C4-2B (cell line): ENCODE measurements around the gene FOXF1.

Experiments used
- ZFX ChIP-seq: fragments of 450-650 bp; IDR thresholded peaks from 2 replicates; pipeline ENCODE4 v1.6.1; 2017
- TF ChIP-seq, protein P1 (sequence below): fragments of 450-650 bp; conservative IDR thresholded peaks from 2 replicates; pipeline ENCODE4 v1.5.1; 2017; ENCODE audit warnings: mild to moderate bottlenecking

DNA sequence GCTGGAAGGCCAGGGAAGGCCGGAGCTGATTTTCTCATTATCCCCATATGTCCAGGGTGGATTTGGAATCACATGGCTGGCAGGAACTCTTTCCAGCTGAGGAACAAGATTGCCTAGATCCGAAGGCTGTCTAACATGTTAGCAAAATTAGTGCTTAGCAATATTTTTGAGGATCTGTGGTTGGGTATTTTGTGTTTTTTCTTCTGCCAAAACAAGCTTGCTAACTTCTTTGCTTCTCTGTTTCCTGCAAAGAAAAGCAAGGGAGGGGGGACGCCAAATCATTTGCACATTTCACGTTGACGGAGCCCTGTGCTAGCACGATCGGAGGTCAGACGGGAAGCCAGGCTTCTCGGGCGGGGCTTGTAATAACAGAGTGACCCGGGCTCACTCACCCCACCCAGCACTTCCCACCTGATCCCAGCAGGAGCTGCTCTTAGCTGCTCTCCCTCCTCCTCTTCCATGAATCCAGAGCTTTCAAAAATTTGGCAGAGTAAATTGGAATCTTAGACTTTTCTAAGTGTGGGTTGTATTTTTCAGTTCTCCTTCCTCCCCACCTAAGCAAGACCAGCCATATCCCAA is 33.3 kb upstream of the FOXF1 start:
- TF ChIP-seq, protein P1, sequence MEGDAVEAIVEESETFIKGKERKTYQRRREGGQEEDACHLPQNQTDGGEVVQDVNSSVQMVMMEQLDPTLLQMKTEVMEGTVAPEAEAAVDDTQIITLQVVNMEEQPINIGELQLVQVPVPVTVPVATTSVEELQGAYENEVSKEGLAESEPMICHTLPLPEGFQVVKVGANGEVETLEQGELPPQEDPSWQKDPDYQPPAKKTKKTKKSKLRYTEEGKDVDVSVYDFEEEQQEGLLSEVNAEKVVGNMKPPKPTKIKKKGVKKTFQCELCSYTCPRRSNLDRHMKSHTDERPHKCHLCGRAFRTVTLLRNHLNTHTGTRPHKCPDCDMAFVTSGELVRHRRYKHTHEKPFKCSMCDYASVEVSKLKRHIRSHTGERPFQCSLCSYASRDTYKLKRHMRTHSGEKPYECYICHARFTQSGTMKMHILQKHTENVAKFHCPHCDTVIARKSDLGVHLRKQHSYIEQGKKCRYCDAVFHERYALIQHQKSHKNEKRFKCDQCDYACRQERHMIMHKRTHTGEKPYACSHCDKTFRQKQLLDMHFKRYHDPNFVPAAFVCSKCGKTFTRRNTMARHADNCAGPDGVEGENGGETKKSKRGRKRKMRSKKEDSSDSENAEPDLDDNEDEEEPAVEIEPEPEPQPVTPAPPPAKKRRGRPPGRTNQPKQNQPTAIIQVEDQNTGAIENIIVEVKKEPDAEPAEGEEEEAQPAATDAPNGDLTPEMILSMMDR: no peak
- TF ChIP-seq ZFX: no peak
